Erythroblast (primary cell): ENCODE results near the gene TMEM35B.

Experiments
- GATA1 ChIP-seq: IDR thresholded peaks from 2 replicates; pipeline ENCODE4 v1.6.1; 2011; ENCODE audit warnings: low read depth, mild to moderate bottlenecking, control low read depth, low read length, moderate library complexity
- POLR2A ChIP-seq: IDR thresholded peaks from 2 replicates; pipeline ENCODE4 v1.6.1; 2011; ENCODE audit warnings: mild to moderate bottlenecking, low read length

DNA sequence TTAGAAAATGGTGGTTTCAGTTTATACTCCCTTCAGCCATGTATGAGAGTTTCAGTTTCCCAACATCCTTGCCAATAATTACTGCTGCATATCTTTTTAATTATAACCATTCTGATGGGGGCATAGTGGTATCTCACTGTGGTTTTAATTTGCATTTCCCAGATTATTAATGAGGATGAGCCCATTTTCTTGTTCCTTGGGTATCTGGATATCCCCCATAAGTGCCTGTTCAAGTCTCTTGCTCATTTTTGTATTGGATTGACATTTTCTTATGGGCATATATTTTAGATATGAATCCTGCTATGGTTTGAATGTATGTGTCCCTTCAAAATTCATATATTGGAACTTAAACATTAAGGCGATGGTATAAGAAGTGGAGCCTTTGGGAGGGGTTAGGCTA is 48.2 kb upstream of the TMEM35B start:
- no peak for TF ChIP-seq POLR2A
- no peak for TF ChIP-seq GATA1
